Superior temporal gyrus (tissue), 1 donor: ENCODE results near the gene SHC2.
A peak's percentile ranks its signal among the peaks of the same experiment; 100 is the strongest.
"Not testable (repeated sequence)": the region's sequence is repeated elsewhere in the genome, so short reads cannot be mapped to it uniquely, and the experiment has no call there.

Source experiments
- DNase-seq: peaks from one replicate; pipeline ENCODE4 v3.0.0-alpha.2; 2016; ENCODE audit errors: extremely low spot score

Gene SHC2

DNA sequence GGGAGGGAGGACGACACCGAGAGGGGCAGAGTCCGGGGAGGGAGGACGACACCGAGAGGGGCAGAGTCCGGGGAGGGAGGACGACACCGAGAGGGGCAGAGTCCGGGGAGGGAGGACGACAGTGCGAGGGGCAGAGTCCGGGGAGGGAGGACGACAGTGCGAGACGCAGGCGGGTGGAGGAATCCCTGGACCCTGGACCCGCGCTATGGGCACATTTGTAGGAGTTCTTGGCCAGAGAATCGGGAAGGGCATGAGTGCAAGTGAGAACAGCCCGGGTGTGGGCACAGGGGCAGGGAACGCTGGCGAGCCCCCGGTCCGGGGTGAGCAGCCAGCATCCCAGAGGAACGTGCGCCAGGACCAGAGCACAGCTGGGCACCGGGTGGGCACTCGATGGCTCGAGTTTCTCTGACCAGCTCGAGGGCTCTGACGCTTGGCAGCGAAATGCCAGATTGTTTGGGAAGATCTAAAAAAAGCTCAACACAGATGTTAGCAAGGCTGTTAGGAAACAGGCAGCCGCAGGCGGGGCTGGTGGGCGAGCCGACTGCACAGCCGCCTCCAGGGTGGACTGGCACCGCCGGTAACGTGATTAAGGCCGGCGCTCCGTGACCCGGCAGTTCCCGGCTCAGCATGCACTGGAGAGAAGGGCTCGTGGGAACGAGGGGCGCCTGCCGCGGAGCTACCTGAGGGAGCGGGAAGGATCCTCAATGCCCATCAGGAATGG, 33.9 kb downstream of the SHC2 start:
- DNase-seq, result peak; percentile 22

DNA sequence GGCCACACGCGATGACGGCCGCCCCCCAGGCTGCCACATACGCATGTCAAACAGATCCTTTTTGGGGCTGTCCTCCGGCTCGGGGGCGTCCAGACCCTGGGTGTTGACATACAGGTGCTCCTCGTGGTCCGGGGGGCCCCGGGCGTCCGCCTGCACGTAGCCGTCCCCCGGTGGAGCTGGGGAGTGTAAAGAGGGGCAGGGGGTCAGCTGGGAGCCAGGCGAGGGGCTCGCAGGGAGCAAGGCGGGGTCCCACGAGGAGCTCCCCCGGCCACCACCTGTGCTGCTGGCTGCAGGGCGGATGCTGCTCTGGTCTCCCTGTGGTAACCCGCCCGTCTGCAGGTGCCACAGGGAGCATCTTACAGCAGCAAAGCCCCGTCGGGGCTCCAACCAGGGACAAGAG, 35.8 kb downstream of the SHC2 start:
- DNase-seq, result no peak

DNA sequence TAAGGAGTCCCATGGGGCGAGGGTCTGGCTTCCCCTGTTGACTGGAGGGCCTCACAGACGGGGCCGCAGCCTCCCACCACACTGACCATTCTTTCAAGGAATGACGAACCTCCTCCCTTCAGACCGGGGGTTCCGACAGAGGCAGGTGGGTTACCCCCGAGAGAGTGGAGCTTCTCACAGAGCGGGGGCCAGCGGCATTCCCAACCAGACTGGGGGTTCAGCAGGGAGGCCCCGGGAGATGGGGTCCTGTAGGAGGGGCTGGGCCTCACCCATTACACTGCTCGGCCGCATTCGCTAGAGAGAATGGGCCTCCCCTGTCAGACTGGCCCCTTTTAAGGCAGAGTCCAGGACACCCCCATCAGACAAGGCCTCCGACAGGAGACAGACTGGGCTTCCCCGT, 36.3 kb downstream of the SHC2 start:
- no peak for DNase-seq

GRCh38 chr19:423691-424466, 37.0 kb downstream of the SHC2 start:
- DNase-seq, result no peak

DNA sequence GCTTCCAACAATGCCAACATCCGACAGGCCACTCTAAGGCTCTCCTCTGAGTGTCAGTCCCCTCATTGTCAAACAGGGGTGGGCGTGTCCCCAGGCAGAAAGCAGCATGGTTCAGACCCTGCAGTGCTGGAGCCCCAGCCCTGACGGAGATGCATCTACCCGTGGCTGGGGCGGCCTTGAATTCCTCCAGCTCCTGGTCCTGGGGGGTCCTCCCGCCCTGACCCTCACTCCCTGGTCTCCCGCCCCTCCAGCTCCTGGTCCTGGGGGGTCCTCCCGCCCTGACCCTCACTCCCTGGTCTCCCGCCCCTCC, 38.0 kb downstream of the SHC2 start:
- DNase-seq, result not testable (repeated sequence)

- no peak for DNase-seq
Observed at GRCh38 chr19:422213-422916, 38.5 kb downstream of the SHC2 start.

- DNase-seq, result no peak
Observed at GRCh38 chr19:419721-420515, 40.9 kb downstream of the SHC2 start.

- DNase-seq, result no peak
Observed at GRCh38 chr19:418761-419671, 41.8 kb downstream of the SHC2 start.

DNA sequence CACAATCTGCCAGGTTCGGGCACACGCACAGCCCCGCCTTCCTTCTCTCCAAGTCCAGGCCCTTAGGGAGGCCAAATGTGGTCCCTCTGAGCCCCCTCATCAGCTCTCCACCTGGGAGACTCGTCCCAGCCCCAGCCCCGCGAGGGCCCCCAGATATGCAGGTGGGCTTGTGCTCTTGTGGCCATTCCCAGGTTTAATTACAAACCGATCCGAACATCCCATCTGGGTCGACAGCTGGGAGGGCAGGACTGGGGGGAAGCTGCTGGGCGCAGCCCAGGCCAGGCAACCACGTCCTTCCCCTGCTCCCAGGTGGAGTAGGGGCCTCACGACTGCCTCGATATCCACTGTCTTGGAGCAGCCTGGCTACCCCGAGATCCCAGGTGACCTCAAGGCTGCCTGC, 44.4 kb downstream of the SHC2 start:
- DNase-seq, result no peak

GRCh38 chr19:415292-415691, 45.5 kb downstream of the SHC2 start:
- DNase-seq, result no peak

DNA sequence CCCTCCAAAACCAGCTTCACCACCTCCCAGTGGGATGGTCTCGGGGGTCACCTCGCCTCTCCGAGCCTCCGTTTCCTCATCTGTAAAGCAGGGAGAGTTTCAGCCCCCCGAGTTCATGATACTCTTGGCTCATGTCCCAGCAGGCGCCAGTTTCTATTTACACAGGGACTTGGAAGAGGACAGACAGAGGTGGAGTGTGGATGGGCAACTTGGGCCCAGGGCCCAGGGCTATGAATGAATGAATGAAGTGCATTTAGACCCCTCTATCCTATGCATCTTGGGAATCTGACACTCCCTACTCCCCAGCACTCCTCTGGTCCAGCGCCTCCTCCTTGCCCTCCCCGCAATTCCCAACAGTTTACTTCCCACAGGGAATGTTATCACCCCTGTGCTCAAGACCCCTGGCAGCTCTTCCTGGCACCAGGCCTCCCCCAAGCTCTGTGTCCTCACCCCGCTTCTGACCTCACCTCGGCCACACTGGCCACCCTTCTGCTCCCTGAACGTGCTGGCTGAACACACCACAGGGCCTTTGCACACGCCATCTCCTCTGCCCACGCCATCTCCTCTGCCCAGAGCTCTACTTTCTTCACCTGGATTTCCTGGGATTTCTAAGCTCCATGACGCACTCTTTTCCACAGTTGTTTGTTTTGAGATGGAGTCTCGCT, 46.9 kb downstream of the SHC2 start:
- no peak for DNase-seq

DNA sequence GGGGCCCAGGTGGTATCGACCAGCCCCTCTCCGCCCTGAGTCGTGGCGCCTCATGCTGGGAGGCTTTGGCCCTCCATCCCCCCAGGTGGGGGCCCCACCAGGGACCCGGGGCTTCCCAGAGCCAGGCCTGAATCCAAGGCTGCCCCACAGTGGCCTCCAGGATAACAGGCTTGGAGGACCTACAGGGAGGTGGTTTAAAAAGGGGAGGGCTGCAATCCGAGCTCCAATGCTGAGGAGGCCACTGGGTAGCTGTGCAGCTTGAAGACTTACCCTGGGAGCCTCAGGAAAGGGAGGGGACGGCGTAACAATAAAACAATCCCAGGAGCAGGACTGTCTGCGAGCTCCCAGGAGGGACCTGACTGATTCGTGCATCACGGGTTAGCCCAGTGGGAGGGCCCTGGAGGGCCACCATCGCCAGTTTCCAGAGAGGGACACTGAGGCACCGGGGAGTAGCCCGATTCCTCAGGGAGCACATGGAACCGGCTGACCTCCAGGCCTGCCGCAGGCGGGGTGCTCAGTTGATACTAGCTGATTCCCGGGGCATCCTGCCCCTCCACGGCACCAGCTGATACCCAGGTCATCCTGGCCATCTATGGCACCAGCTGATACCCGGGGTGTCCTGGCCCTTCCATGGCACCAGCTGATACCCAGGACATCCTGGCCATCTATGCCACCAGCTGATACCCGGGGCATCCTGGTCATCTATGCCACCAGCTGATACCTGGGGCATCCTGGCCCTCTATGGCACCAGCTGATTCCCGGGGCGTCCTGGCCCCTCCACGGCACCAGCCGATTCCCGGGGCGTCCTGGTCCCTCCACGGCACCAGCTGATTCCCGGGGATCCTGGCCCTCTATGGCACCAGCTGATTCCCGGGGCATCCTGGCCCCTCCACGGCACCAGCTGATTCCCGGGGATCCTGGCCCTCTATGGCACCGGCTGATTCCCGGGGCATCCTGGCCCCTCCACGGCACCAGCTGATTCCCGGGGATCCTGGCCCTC, 48.2 kb downstream of the SHC2 start:
- no peak for DNase-seq

GRCh38 chr19:411723-412355, 49.0 kb downstream of the SHC2 start:
- no peak for DNase-seq

- DNase-seq, result not testable (repeated sequence)
Observed at GRCh38 chr19:411121-411722, 49.6 kb downstream of the SHC2 start.

DNA sequence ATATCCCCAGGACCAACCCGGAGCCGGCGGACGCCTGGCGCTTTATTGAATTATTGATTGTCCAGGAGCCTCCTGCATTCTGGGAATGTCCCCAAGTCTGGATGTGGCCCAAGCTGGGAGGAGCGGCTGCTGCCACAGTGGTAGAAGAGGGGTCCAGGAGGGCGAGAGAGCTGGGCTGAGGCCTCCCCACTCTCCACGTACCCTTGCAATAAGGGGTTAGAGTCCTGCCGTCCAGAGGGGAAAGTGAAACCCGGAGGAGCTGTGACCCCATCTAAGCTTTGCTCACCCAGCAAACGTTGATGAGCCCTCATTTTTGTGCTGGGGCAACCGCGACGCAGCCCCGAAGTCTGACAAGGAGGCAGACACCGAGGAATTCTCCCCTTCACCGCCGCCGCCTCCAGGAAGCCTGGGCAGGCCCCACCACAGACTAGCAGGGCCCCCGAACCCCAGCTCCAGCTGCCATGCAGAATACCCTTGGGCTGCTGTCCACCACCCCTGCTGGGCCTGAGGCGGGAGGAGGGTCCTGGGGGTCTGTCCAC, 50.5 kb downstream of the SHC2 start:
- DNase-seq, result no peak

- no peak for DNase-seq
Observed at GRCh38 chr19:409516-410242, 51.2 kb downstream of the SHC2 start.

DNA sequence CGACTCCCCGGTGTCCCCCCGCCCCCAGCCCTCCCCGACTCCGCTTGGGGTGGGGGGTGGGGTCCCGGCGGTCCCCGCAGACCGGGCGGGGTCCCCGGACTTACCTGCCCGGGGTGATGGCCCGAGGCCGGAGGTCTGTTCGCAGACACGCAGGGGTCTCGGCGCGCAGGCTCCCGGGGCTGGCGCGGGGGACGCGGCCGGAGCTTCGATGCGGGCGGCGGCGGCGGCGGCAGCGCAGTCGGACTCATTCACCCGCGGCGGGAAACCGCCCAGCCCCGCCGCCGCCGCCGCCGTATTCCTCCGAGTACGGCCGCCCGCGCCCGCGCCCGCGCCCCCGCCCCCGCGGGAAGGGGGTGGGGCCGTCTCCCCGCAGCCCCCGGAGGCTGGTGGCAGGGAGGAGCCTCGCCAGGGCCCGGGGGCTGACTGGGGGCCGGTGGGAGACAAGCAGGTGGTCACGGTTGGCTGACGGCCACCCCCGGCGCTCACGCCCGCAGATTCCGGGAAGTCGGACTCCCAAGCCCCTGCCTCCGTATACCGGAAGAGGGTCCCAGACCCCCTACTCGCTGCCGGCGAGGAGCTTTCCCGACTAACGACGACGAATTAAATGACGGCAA, 51.8 kb downstream of the SHC2 start, which contains the start of gene C2CD4C:
TSS of gene C2CD4C (minus strand) at position 246 of the 614 bp plus-strand sequence. CDS start 786 bp downstream, outside the sequence.
- DNase-seq, result no peak
